Heart left ventricle (tissue), 16 donors: ENCODE measurements around the gene ZFYVE19. TPM values are rescaled to one million over a fixed set of nuclear protein-coding genes. Genes with fewer than 3 reads are reported as not detected.

Experiments used
- ATAC-seq, 4 donors: fragments of 200-7000 bp; cut with Tn5 transposase; one replicate each; pipeline ENCODE4 v1.9.1; 2020 to 2022; ENCODE audit warnings: moderate library complexity in 4 of 4, mild to moderate bottlenecking in 3 of 4, moderate number of reproducible peaks in 1 of 4
- DNase-seq, 5 donors: peaks; one replicate each; pipeline ENCODE4 v3.0.0-alpha.2; 2020
- H3K27ac ChIP-seq, 12 donors: fragments of 200-600 bp; sonication (generic) in 4 of 12; one replicate each; pipeline versions ENCODE4 v1.5.0 to v1.8.0; 2016 to 2022; ENCODE audit warnings: mild to moderate bottlenecking in 2 of 12
- H3K27me3 ChIP-seq, 9 donors: fragments of 200-600 bp; sonication (generic) in 2 of 9; one replicate each; pipeline versions ENCODE4 v1.5.1 to v1.8.0; 2016 to 2022; ENCODE audit warnings: mild to moderate bottlenecking in 3 of 9
- H3K36me3 ChIP-seq, 9 donors: fragments of 200-600 bp; sonication (generic) in 2 of 9; one replicate each; pipeline versions ENCODE4 v1.5.0 to v1.8.0; 2018 to 2022; ENCODE audit warnings: mild to moderate bottlenecking in 2 of 9
- H3K4me1 ChIP-seq, 12 donors: fragments of 200-600 bp; sonication (generic) in 4 of 12; one replicate each; pipeline versions ENCODE4 v1.5.0 to v1.8.0; 2016 to 2022; ENCODE audit warnings: mild to moderate bottlenecking in 3 of 12
- H3K4me3 ChIP-seq, 12 donors: fragments of 200-600 bp; sonication (generic) in 4 of 12; one replicate each; pipeline versions ENCODE4 v1.5.0 to v1.8.0; 2017 to 2022; ENCODE audit warnings: mild to moderate bottlenecking in 9 of 12, moderate library complexity in 4 of 12
- H3K9me3 ChIP-seq, 12 donors: fragments of 200-600 bp; sonication (generic) in 4 of 12; one replicate each; pipeline versions ENCODE4 v1.5.0 to v1.8.0; 2016 to 2022; ENCODE audit warnings: mild to moderate bottlenecking in 1 of 12
- CTCF ChIP-seq, 12 donors: fragments of 200-600 bp; sonication (generic) in 4 of 12; IDR thresholded peaks; one replicate each; pipeline versions ENCODE4 v1.5.0 to v1.8.0; 2018 to 2022; ENCODE audit warnings: antibody characterized with exemption in 12 of 12, mild to moderate bottlenecking in 5 of 12
- POLR2A ChIP-seq, 2 donors: fragments of 450-650 bp; IDR thresholded peaks; one replicate each; pipeline ENCODE4 v1.6.1; 2017; ENCODE audit warnings: antibody characterized with exemption in 2 of 2, mild to moderate bottlenecking in 2 of 2, moderate library complexity in 2 of 2
- WGBS, 4 donors: extraction: QIAGEN DNeasy Blood & Tissue Kit in 2 of 4; methylation state at CpG; one replicate each; pipeline versions ENCODE4 v1.1.5 to v1.1.7; 2013 to 2018; 5-methylcytosine and 5-hydroxymethylcytosine counted together
- intact Hi-C, 10 donors: fragments of 100-400 bp; cut with DNase I; formaldehyde crosslinking; loops; one replicate each; pipeline versions ENCODE4 v1.11.1 to v1.14.2; 2022
- polyA plus RNA-seq, 2 donors: library from polyadenylated mRNA; stranded (reverse); fragments of 200-250 nt; gene quantifications; one replicate each; pipeline ENCODE4 v1.2.3, GENCODE V29; 2013
- total RNA-seq, 9 donors: library from RNA; depleted of rRNA in 2 of 9; stranded (reverse); fragments of >200 nt in 2 of 9; fragmentation: NEBNext Ultra II Directional in 3 of 9; extraction: Animal tissue kit (Norgen Biotek cat#: 25700) in 3 of 9; gene quantifications; one replicate each; pipeline versions ENCODE4 v1.1.0 to v1.2.4, GENCODE V29; 2016 to 2023
- donor health status: ischemic (EF 13 %, LVEDD 7.1; RV severe dilation, severe dysfunction).
- donor health status: healthy with polysubstance abuse.
- donor health status: DM: no; HTN: yes; CAD: no.
- donor health status: DM: no; HTN: no; CAD: no.
- donor health status: ischemic (EF 25% LVEDD 6.9; RV normal size, moderate dysfunction).
- donor health status: ischemic (EF 25% LVEDD 5.7; RV mildly dilated, moderate dysfunction).
- donor health status: healthy.
- donor health status: DM: yes; HTN: yes; CAD: no.
- donor health status: ischemic (EF 35%, LVEDD 5.7; RV mildly dilated, moderate dysfunction).
- donor health status: nonischemic (EF 11% LVEDD 7.7; RV severe dilation, severe dysfunction).
- donor health status: DM: yes; HTN: yes; CAD: no.
- donor health status: PGD.
- donor health status: ischemic (EF 29% LVEDD 5.4; RV normal size, mild dysfunction).
- donor health status: nonischemic (EF 23%, LVEDD 6.1; RV moderate dilation, normal function).

Gene ZFYVE19
- total and polyA plus RNA-seq, 11 donors: 10.5 to 27.1 (median 18.8) TPM

GRCh38 chr15:40785814-40786213 lies 21.1 kb upstream of the ZFYVE19 start:
- no peak overlapping the region for H3K27ac ChIP-seq
- TF ChIP-seq CTCF (IDR thresholded peaks at IDR 0.05) (no peak), POLR2A (IDR thresholded peaks at IDR 0.05) (no peak)
- 93 to 96% (median 95%) methylated on average over 2 of the region's 2 CpGs for WGBS, 4 donors
- DNase-seq: no peak
- no peaks in the 10 kb centered on the region for H3K27me3 ChIP-seq
- peaks cover 0 to 8% (median 3%) of the 10 kb centered on the region in 9 donors for H3K36me3 ChIP-seq
- ATAC-seq: no peak
- H3K4me3 ChIP-seq: no peak overlapping the region
- H3K4me1 ChIP-seq: peaks cover 0 to 25% (median 13%) of the 10 kb centered on the region in 12 donors
- H3K9me3 ChIP-seq: no peaks in the 10 kb centered on the region
- intact Hi-C loops: no loop called here

- DNase-seq: no peak
- H3K27me3 ChIP-seq: no peaks in the 10 kb centered on the region
- WGBS, 4 donors: 32 to 50% (median 43%) methylated on average over 4 of the region's 4 CpGs
- peak in 2 of 4 donors; percentile 36 to 43 for ATAC-seq
- H3K27ac ChIP-seq: peak overlapping the region in 1 of 12 donors; percentile 15
- peaks cover 0 to 23% (median 16%) of the 10 kb centered on the region in 9 donors for H3K36me3 ChIP-seq
- peaks cover 0 to 25% (median 13%) of the 10 kb centered on the region in 12 donors for H3K4me1 ChIP-seq
- no peaks in the 10 kb centered on the region for H3K9me3 ChIP-seq
- intact Hi-C loops: no loop called here
- H3K4me3 ChIP-seq: no peak overlapping the region
- TF ChIP-seq CTCF (IDR thresholded peaks at IDR 0.05) (no peak), POLR2A (IDR thresholded peaks at IDR 0.05) (no peak)
Observed at GRCh38 chr15:40787344-40787841, 19.5 kb upstream of the ZFYVE19 start.

GRCh38 chr15:40787991-40788390 lies 18.9 kb upstream of the ZFYVE19 start:
- no peaks in the 10 kb centered on the region for H3K9me3 ChIP-seq
- H3K4me3 ChIP-seq: no peak overlapping the region
- 60 to 72% (median 69%) methylated on average over 5 to 6 of the region's 6 CpGs for WGBS, 4 donors
- TF ChIP-seq CTCF (IDR thresholded peaks at IDR 0.05) (no peak), POLR2A (IDR thresholded peaks at IDR 0.05) (no peak)
- H3K36me3 ChIP-seq: peaks cover 0 to 25% (median 18%) of the 10 kb centered on the region in 9 donors
- peak overlapping the region in 1 of 12 donors; percentile 15 for H3K27ac ChIP-seq
- ATAC-seq (no peak), DNase-seq (no peak)
- intact Hi-C loops: no loop called here
- peaks cover 0 to 25% (median 13%) of the 10 kb centered on the region in 12 donors for H3K4me1 ChIP-seq
- no peaks in the 10 kb centered on the region for H3K27me3 ChIP-seq

GRCh38 chr15:40789119-40789518 lies 17.8 kb upstream of the ZFYVE19 start:
- Histone ChIP-seq H3K9me3 (no peaks in the 10 kb centered on the region), H3K27ac (no peak overlapping the region), H3K4me1 (peaks cover 0 to 35% (median 13%) of the 10 kb centered on the region in 12 donors), H3K27me3 (no peaks in the 10 kb centered on the region), H3K36me3 (peaks cover 0 to 25% (median 15%) of the 10 kb centered on the region in 9 donors), H3K4me3 (no peak overlapping the region)
- ATAC-seq: no peak
- 72 to 86% (median 82%) methylated on average over 5 of the region's 5 CpGs for WGBS, 4 donors
- intact Hi-C loops: no loop called here
- DNase-seq: no peak
- TF ChIP-seq POLR2A (IDR thresholded peaks at IDR 0.05) (no peak), CTCF (IDR thresholded peaks at IDR 0.05) (no peak)
